Retina (tissue), 1 donor: ENCODE data around the gene GBX1.

Source experiments
- DNase-seq: peaks from one replicate; pipeline ENCODE4 v3.0.0-alpha.2; 2016

GBX1 gene

GRCh38 chr7:151138153-151138851 is 29.2 kb downstream of the GBX1 start:
- DNase-seq = peak; percentile 81

- DNase-seq = no peak
Observed at GRCh38 chr7:151137791-151138152, 29.7 kb downstream of the GBX1 start.

- DNase-seq = peak; percentile 69
Observed at GRCh38 chr7:151137076-151137675, 30.3 kb downstream of the GBX1 start.

GRCh38 chr7:151135866-151136843 is 31.3 kb downstream of the GBX1 start:
- no peak for DNase-seq

GRCh38 chr7:151135525-151135845 is 32.0 kb downstream of the GBX1 start:
- DNase-seq = no peak

GRCh38 chr7:151134743-151135524 is 32.6 kb downstream of the GBX1 start:
- no peak for DNase-seq

GRCh38 chr7:151133986-151134742 is 33.3 kb downstream of the GBX1 start:
- no peak for DNase-seq

GRCh38 chr7:151133266-151133985 is 34.1 kb downstream of the GBX1 start:
- no peak for DNase-seq

GRCh38 chr7:151132461-151133205 is 34.9 kb downstream of the GBX1 start:
- no peak for DNase-seq

- no peak for DNase-seq
Observed at GRCh38 chr7:151131592-151132293, 35.8 kb downstream of the GBX1 start.

GRCh38 chr7:151131224-151131591 is 36.3 kb downstream of the GBX1 start:
- no peak for DNase-seq

- DNase-seq = no peak
Observed at GRCh38 chr7:151130741-151131157, 36.7 kb downstream of the GBX1 start.

GRCh38 chr7:151129960-151130591 is 37.4 kb downstream of the GBX1 start:
- DNase-seq = no peak

- DNase-seq = no peak
Observed at GRCh38 chr7:151129117-151129959, 38.2 kb downstream of the GBX1 start.

GRCh38 chr7:151128716-151129115 is 38.8 kb downstream of the GBX1 start:
- no peak for DNase-seq

- DNase-seq = no peak
Observed at GRCh38 chr7:151128144-151128543, 39.4 kb downstream of the GBX1 start.

- no peak for DNase-seq
Observed at GRCh38 chr7:151126491-151127137, 40.9 kb downstream of the GBX1 start.

- peak; percentile 79 for DNase-seq
Observed at GRCh38 chr7:151125846-151126481, 41.5 kb downstream of the GBX1 start.
